NCI-H82 treated with DMSO at 0.1 percent for 48 hours (cell line): ENCODE measurements around the gene RASGRP3.
"Not testable (repeated sequence)": the region's sequence is repeated elsewhere in the genome, so short reads cannot be mapped to it uniquely, and the experiment has no call there.

Source experiments
- DNase-seq: peaks from one replicate; lab custom pipeline; 2025; ENCODE audit not compliant: unreplicated experiment; lab: John Stamatoyannopoulos, UW

The RASGRP3 gene

GRCh38 chr2:33457556-33458247, 18.7 kb upstream of the RASGRP3 start:
- DNase-seq, result no peak

- no peak for DNase-seq
These were observed 18.1 kb upstream of the RASGRP3 start for GRCh38 chr2:33458248-33458819.

- no peak for DNase-seq
These were observed 16.7 kb upstream of the RASGRP3 start for GRCh38 chr2:33459745-33460144.

GRCh38 chr2:33462512-33462911, 13.9 kb upstream of the RASGRP3 start:
- not testable (repeated sequence) for DNase-seq

- no peak for DNase-seq
These were observed 9.0 kb upstream of the RASGRP3 start for GRCh38 chr2:33467413-33467812.

GRCh38 chr2:33469238-33469637, 7.2 kb upstream of the RASGRP3 start:
- DNase-seq, result no peak

GRCh38 chr2:33475224-33476130, 972 bp upstream of the RASGRP3 start:
- peak; percentile 17 for DNase-seq

GRCh38 chr2:33476793-33477190, 343 bp downstream of the RASGRP3 start:
- no peak for DNase-seq

- DNase-seq, result no peak
These were observed 1.3 kb downstream of the RASGRP3 start for GRCh38 chr2:33477473-33478468.

- DNase-seq, result no peak
These were observed 2.7 kb downstream of the RASGRP3 start for GRCh38 chr2:33478968-33479731.

GRCh38 chr2:33482518-33482917, 6.1 kb downstream of the RASGRP3 start:
- DNase-seq, result no peak

- DNase-seq, result no peak
These were observed 7.7 kb downstream of the RASGRP3 start for GRCh38 chr2:33484042-33484621.

- no peak for DNase-seq
These were observed 8.6 kb downstream of the RASGRP3 start for GRCh38 chr2:33485051-33485450.

- DNase-seq, result no peak
These were observed 10.1 kb downstream of the RASGRP3 start for GRCh38 chr2:33486544-33486943.

- no peak for DNase-seq
These were observed 11.8 kb downstream of the RASGRP3 start for GRCh38 chr2:33488178-33488690.

GRCh38 chr2:33488715-33489540, 12.5 kb downstream of the RASGRP3 start:
- no peak for DNase-seq

- no peak for DNase-seq
These were observed 13.5 kb downstream of the RASGRP3 start for GRCh38 chr2:33489835-33490431.

- DNase-seq, result no peak
These were observed 15.1 kb downstream of the RASGRP3 start for GRCh38 chr2:33491441-33492084.
